ENCODE measurements around the gene MYCBP2.
"Not testable (repeated sequence)": the region's sequence is repeated elsewhere in the genome, so short reads cannot be mapped to it uniquely, and the experiment has no call there.

The MYCBP2 gene

GRCh38 chr13:77245224-77245623 lies 81.7 kb downstream of the MYCBP2 start:
- H3K27ac ChIP-seq (ENCODE audit: low read depth, low read length); H3K4me1 ChIP-seq (ENCODE audit: control insufficient read depth, insufficient read depth, low read length): not testable (repeated sequence)

GRCh38 chr13:77239312-77239711 lies 87.6 kb downstream of the MYCBP2 start:
- Histone ChIP-seq H3K36me3 (ENCODE audit: control insufficient read depth, insufficient read depth, low read length) (peaks cover 10% of the 10 kb centered on the region; the same call in 1 of the 2 replicates), H3K27me3 (ENCODE audit: control insufficient read depth, insufficient read depth, low read length) (no peaks in the 10 kb centered on the region)

More at GRCh38 chr13:77245224-77245623, 81.7 kb downstream of the MYCBP2 start:
- H3K4me3 ChIP-seq (ENCODE audit: low read depth, low read length); H3K9ac ChIP-seq (ENCODE audit: low read length); H3K27me3 ChIP-seq (ENCODE audit: control insufficient read depth, insufficient read depth, low read length); H3K9me3 ChIP-seq (ENCODE audit: control insufficient read depth, insufficient read depth, low read depth, low read length): not testable (repeated sequence)
- peaks cover 13% of the 10 kb centered on the region; the same call in 1 of the 2 replicates for H3K36me3 ChIP-seq (ENCODE audit: control insufficient read depth, insufficient read depth, low read length)

DNA sequence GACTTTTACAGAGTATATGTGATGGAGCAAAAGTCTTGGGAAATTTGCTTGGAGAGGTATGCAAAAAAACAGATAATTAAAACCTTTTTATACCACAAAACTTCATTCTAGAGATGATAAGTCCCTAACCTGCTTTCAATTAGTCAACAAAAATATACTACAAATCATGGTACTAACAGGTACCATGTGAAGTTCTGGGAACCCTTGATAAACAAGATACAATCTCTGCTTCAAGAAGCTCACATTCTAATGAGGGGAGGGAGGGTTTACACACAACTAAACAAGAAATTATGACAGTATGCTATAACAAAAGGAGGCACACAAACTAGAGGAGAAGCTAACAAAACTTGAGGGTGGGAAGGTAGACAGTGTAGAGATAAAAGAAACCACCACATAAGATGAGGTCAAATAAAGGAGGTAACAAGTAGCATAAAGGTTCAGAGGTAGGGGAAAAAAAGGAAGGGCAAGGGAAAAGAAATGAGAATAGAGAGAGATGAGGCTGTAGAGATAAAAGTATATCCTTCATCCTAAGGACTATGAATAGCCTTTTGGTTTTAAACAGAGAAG lies 91.4 kb downstream of the MYCBP2 start:
- Histone ChIP-seq H3K27me3 (ENCODE audit: control insufficient read depth, insufficient read depth, low read length) (no peaks in the 10 kb centered on the region), H3K4me1 (ENCODE audit: control insufficient read depth, insufficient read depth, low read length) (no peaks in the 10 kb centered on the region), H3K36me3 (ENCODE audit: control insufficient read depth, insufficient read depth, low read length) (no peaks in the 10 kb centered on the region), H3K4me3 (ENCODE audit: low read depth, low read length) (no peak overlapping the region), H3K27ac (ENCODE audit: low read depth, low read length) (no peak overlapping the region), H3K9ac (ENCODE audit: low read length) (no peak overlapping the region), H3K9me3 (ENCODE audit: control insufficient read depth, insufficient read depth, low read depth, low read length) (no peaks in the 10 kb centered on the region)

More at GRCh38 chr13:77239312-77239711, 87.6 kb downstream of the MYCBP2 start:
- Histone ChIP-seq H3K9ac (ENCODE audit: low read length) (no peak overlapping the region), H3K27ac (ENCODE audit: low read depth, low read length) (no peak overlapping the region), H3K4me3 (ENCODE audit: low read depth, low read length) (no peak overlapping the region), H3K4me1 (ENCODE audit: control insufficient read depth, insufficient read depth, low read length) (no peaks in the 10 kb centered on the region), H3K9me3 (ENCODE audit: control insufficient read depth, insufficient read depth, low read depth, low read length) (no peaks in the 10 kb centered on the region)

- Histone ChIP-seq H3K36me3 (ENCODE audit: control insufficient read depth, insufficient read depth, low read length) (no peaks in the 10 kb centered on the region), H3K27ac (ENCODE audit: low read depth, low read length) (no peak overlapping the region), H3K4me1 (ENCODE audit: control insufficient read depth, insufficient read depth, low read length) (no peaks in the 10 kb centered on the region)
Measured at GRCh38 chr13:77233159-77233558, 93.7 kb downstream of the MYCBP2 start.

DNA sequence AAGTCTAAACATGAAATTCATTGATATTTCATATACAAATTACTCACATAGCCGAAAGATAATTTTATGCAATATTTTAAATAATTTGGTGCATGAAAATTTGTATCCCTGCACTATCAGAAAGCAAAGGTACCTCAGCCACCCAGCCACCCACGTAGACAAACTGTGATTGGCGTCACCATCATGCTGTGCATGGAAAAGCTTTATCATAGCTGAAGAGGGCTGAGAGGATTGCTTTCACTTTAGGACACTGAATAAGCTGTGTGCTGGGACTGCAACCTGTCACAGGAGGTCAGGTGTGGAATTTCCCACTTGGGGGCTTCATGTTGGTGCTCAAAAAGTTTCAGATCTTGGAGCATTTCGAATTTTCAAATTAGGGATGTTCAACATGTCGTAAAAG lies 96.3 kb downstream of the MYCBP2 start:
- H3K4me1 ChIP-seq (ENCODE audit: control insufficient read depth, insufficient read depth, low read length): no peaks in the 10 kb centered on the region
- no peak overlapping the region for H3K27ac ChIP-seq (ENCODE audit: low read depth, low read length)
- no peaks in the 10 kb centered on the region for H3K9me3 ChIP-seq (ENCODE audit: control insufficient read depth, insufficient read depth, low read depth, low read length)
- H3K9ac ChIP-seq (ENCODE audit: low read length): no peak overlapping the region
- H3K27me3 ChIP-seq (ENCODE audit: control insufficient read depth, insufficient read depth, low read length): no peaks in the 10 kb centered on the region
- no peaks in the 10 kb centered on the region for H3K36me3 ChIP-seq (ENCODE audit: control insufficient read depth, insufficient read depth, low read length)
- H3K4me3 ChIP-seq (ENCODE audit: low read depth, low read length): no peak overlapping the region

More at GRCh38 chr13:77233159-77233558, 93.7 kb downstream of the MYCBP2 start:
- Histone ChIP-seq H3K4me3 (ENCODE audit: low read depth, low read length) (no peak overlapping the region), H3K9me3 (ENCODE audit: control insufficient read depth, insufficient read depth, low read depth, low read length) (no peaks in the 10 kb centered on the region), H3K9ac (ENCODE audit: low read length) (no peak overlapping the region), H3K27me3 (ENCODE audit: control insufficient read depth, insufficient read depth, low read length) (no peaks in the 10 kb centered on the region)

DNA sequence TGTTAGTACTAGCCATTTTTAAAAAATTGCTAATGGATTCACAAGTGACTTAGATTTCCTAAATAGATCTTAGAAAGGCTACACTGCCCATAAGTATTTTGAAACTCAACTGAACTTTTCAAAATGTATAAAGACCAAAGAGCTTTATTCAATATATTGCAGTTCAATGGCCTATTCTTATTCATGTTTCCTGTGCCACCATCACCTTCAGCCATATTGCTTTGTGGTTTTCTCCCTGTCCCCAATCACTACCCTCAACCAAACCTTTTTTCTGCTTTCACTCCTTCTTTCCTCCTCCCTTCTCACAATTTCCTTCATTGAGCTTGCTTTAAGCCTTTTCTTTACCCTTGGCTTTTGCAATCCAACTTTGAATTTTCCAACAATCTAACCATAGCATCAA lies 100.9 kb downstream of the MYCBP2 start:
- H3K27me3 ChIP-seq (ENCODE audit: control insufficient read depth, insufficient read depth, low read length): no peaks in the 10 kb centered on the region
- no peak overlapping the region for H3K9ac ChIP-seq (ENCODE audit: low read length)
- no peaks in the 10 kb centered on the region for H3K4me1 ChIP-seq (ENCODE audit: control insufficient read depth, insufficient read depth, low read length)
- H3K9me3 ChIP-seq (ENCODE audit: control insufficient read depth, insufficient read depth, low read depth, low read length): no peaks in the 10 kb centered on the region
- no peak overlapping the region for H3K27ac ChIP-seq (ENCODE audit: low read depth, low read length)
- no peak overlapping the region for H3K4me3 ChIP-seq (ENCODE audit: low read depth, low read length)
- H3K36me3 ChIP-seq (ENCODE audit: control insufficient read depth, insufficient read depth, low read length): no peaks in the 10 kb centered on the region

- no peak overlapping the region for H3K27ac ChIP-seq (ENCODE audit: low read depth, low read length)
- H3K36me3 ChIP-seq (ENCODE audit: control insufficient read depth, insufficient read depth, low read length): no peaks in the 10 kb centered on the region
- no peak overlapping the region for H3K4me3 ChIP-seq (ENCODE audit: low read depth, low read length)
- H3K9ac ChIP-seq (ENCODE audit: low read length): no peak overlapping the region
- H3K4me1 ChIP-seq (ENCODE audit: control insufficient read depth, insufficient read depth, low read length): no peaks in the 10 kb centered on the region; the same call in 1 of the 2 replicates
- no peaks in the 10 kb centered on the region for H3K27me3 ChIP-seq (ENCODE audit: control insufficient read depth, insufficient read depth, low read length)
- H3K9me3 ChIP-seq (ENCODE audit: control insufficient read depth, insufficient read depth, low read depth, low read length): no peaks in the 10 kb centered on the region
Measured at GRCh38 chr13:77222909-77223308, 104.0 kb downstream of the MYCBP2 start.

DNA sequence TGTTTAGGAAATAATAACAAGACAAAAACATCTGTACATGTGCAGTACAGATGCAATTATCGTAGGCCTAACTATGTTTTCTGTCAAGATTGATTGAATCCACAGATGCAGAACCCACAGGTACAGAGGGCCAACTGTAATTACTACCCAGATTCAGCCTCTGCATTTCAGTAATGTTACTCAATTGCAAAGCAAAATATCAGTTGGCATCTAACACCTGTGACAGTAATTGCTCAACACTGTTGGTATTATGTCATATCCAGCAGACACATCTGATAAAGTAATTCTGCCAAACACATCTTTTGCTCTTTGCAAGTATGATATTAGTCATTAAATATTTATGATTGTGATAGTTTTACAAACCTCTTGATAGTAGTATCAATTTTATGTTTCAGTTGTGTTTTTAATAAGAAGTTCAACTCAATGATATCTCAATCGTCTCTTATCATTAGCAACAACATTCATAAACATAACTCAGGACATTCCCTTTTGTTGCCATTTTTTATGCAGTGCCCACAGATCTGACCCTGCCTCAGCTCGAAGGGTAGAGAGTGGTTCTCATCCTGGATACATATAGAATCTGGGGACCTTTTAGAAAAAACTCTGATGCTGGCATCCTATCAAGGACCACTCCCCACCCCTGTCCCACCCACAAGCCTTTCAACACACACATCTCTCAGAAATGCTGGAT lies 104.7 kb downstream of the MYCBP2 start:
- H3K4me3 ChIP-seq (ENCODE audit: low read depth, low read length): no peak overlapping the region
- no peak overlapping the region for H3K9ac ChIP-seq (ENCODE audit: low read length)
- no peaks in the 10 kb centered on the region for H3K27me3 ChIP-seq (ENCODE audit: control insufficient read depth, insufficient read depth, low read length)
- no peaks in the 10 kb centered on the region; the same call in 1 of the 2 replicates for H3K4me1 ChIP-seq (ENCODE audit: control insufficient read depth, insufficient read depth, low read length)
- no peaks in the 10 kb centered on the region for H3K9me3 ChIP-seq (ENCODE audit: control insufficient read depth, insufficient read depth, low read depth, low read length)
- no peak overlapping the region for H3K27ac ChIP-seq (ENCODE audit: low read depth, low read length)
- H3K36me3 ChIP-seq (ENCODE audit: control insufficient read depth, insufficient read depth, low read length): no peaks in the 10 kb centered on the region

GRCh38 chr13:77219401-77219800 lies 107.5 kb downstream of the MYCBP2 start:
- no peaks in the 10 kb centered on the region for H3K27me3 ChIP-seq (ENCODE audit: control insufficient read depth, insufficient read depth, low read length)
- no peak overlapping the region for H3K9ac ChIP-seq (ENCODE audit: low read length)
- H3K36me3 ChIP-seq (ENCODE audit: control insufficient read depth, insufficient read depth, low read length): peaks cover 8% of the 10 kb centered on the region
- no peaks in the 10 kb centered on the region for H3K9me3 ChIP-seq (ENCODE audit: control insufficient read depth, insufficient read depth, low read depth, low read length)
- no peak overlapping the region for H3K4me3 ChIP-seq (ENCODE audit: low read depth, low read length)
- H3K27ac ChIP-seq (ENCODE audit: low read depth, low read length): no peak overlapping the region
- H3K4me1 ChIP-seq (ENCODE audit: control insufficient read depth, insufficient read depth, low read length): no peaks in the 10 kb centered on the region; the same call in 1 of the 2 replicates

GRCh38 chr13:77218274-77218673 lies 108.6 kb downstream of the MYCBP2 start:
- peaks cover 13% of the 10 kb centered on the region for H3K36me3 ChIP-seq (ENCODE audit: control insufficient read depth, insufficient read depth, low read length)

GRCh38 chr13:77215543-77215942 lies 111.4 kb downstream of the MYCBP2 start:
- H3K9me3 ChIP-seq (ENCODE audit: control insufficient read depth, insufficient read depth, low read depth, low read length): no peaks in the 10 kb centered on the region
- no peak overlapping the region for H3K4me3 ChIP-seq (ENCODE audit: low read depth, low read length)
- peaks cover 17% of the 10 kb centered on the region for H3K36me3 ChIP-seq (ENCODE audit: control insufficient read depth, insufficient read depth, low read length)
- no peak overlapping the region for H3K27ac ChIP-seq (ENCODE audit: low read depth, low read length)
- no peak overlapping the region for H3K9ac ChIP-seq (ENCODE audit: low read length)
- H3K4me1 ChIP-seq (ENCODE audit: control insufficient read depth, insufficient read depth, low read length): no peaks in the 10 kb centered on the region; the same call in 1 of the 2 replicates
- no peaks in the 10 kb centered on the region for H3K27me3 ChIP-seq (ENCODE audit: control insufficient read depth, insufficient read depth, low read length)

More at GRCh38 chr13:77218274-77218673, 108.6 kb downstream of the MYCBP2 start:
- Histone ChIP-seq H3K27ac (ENCODE audit: low read depth, low read length) (no peak overlapping the region), H3K4me3 (ENCODE audit: low read depth, low read length) (no peak overlapping the region), H3K9ac (ENCODE audit: low read length) (no peak overlapping the region), H3K9me3 (ENCODE audit: control insufficient read depth, insufficient read depth, low read depth, low read length) (no peaks in the 10 kb centered on the region), H3K4me1 (ENCODE audit: control insufficient read depth, insufficient read depth, low read length) (no peaks in the 10 kb centered on the region; the same call in 1 of the 2 replicates), H3K27me3 (ENCODE audit: control insufficient read depth, insufficient read depth, low read length) (no peaks in the 10 kb centered on the region)

Measured in HUES6 (cell line).